HG03521 (cell line): ENCODE measurements around the gene DNER.
A peak's percentile ranks its signal among the peaks of the same experiment; 100 is the strongest.
"Not testable (repeated sequence)": the region's sequence is repeated elsewhere in the genome, so short reads cannot be mapped to it uniquely, and the experiment has no call there.

Experiments
- ATAC-seq: cut with Tn5 transposase; IDR thresholded peaks from one replicate; pipeline ENCODE4 v1.9.1; 2021; ENCODE audit warnings: mild to moderate bottlenecking, moderate library complexity; ENCODE audit not compliant: unreplicated experiment

Gene DNER

GRCh38 chr2:229715895-229716507, 1.6 kb upstream of the DNER start:
- ATAC-seq = no peak

- ATAC-seq = peak; percentile 41
Measured at GRCh38 chr2:229714736-229715541, 584 bp upstream of the DNER start.

GRCh38 chr2:229713371-229714079, 830 bp downstream of the DNER start:
- peak; percentile 26 for ATAC-seq

- ATAC-seq = no peak
Measured at GRCh38 chr2:229712136-229712535, 2.2 kb downstream of the DNER start.

- ATAC-seq = no peak
Measured at GRCh38 chr2:229708335-229708734, 6.0 kb downstream of the DNER start.

GRCh38 chr2:229703909-229704630, 10.3 kb downstream of the DNER start:
- ATAC-seq = no peak

- no peak for ATAC-seq
Measured at GRCh38 chr2:229701716-229702115, 12.6 kb downstream of the DNER start.

GRCh38 chr2:229701062-229701461, 13.3 kb downstream of the DNER start:
- ATAC-seq = no peak

GRCh38 chr2:229695961-229696360, 18.4 kb downstream of the DNER start:
- ATAC-seq = no peak

- not testable (repeated sequence) for ATAC-seq
Measured at GRCh38 chr2:229693845-229694244, 20.5 kb downstream of the DNER start.

GRCh38 chr2:229691631-229692030, 22.7 kb downstream of the DNER start:
- ATAC-seq = no peak

- ATAC-seq = no peak
Measured at GRCh38 chr2:229689307-229689839, 25.0 kb downstream of the DNER start.

- ATAC-seq = no peak
Measured at GRCh38 chr2:229688141-229688540, 26.2 kb downstream of the DNER start.

- no peak for ATAC-seq
Measured at GRCh38 chr2:229686122-229686919, 28.0 kb downstream of the DNER start.

GRCh38 chr2:229684942-229685562, 29.3 kb downstream of the DNER start:
- ATAC-seq = no peak

GRCh38 chr2:229679393-229680125, 34.8 kb downstream of the DNER start:
- ATAC-seq = no peak

- no peak for ATAC-seq
Measured at GRCh38 chr2:229675569-229675968, 38.8 kb downstream of the DNER start.

GRCh38 chr2:229674830-229675530, 39.4 kb downstream of the DNER start:
- ATAC-seq = no peak
